ENCODE data around the gene RNF144A.
A peak's percentile ranks its signal among the peaks of the same experiment; 100 is the strongest.
"Not testable (repeated sequence)": the region's sequence is repeated elsewhere in the genome, so short reads cannot be mapped to it uniquely, and the experiment has no call there.

Gene RNF144A

GRCh38 chr2:6885968-6886367 is 31.2 kb upstream of the RNF144A start:
- H3K4me3 ChIP-seq (ENCODE audit: control insufficient read depth, low read depth, low read length), result no peak overlapping the region
- DNase-seq (ENCODE audit: low read depth), result no peak
- TF ChIP-seq CTCF (IDR thresholded peaks at IDR 0.05; ENCODE audit: control insufficient read depth, insufficient read depth, low read depth, low read length, missing control alignments), result no peak

- DNase-seq (ENCODE audit: low read depth), result no peak
- H3K4me3 ChIP-seq (ENCODE audit: control insufficient read depth, low read depth, low read length), result no peak overlapping the region
- TF ChIP-seq CTCF (IDR thresholded peaks at IDR 0.05; ENCODE audit: control insufficient read depth, insufficient read depth, low read depth, low read length, missing control alignments), result no peak
These were observed 29.4 kb upstream of the RNF144A start for GRCh38 chr2:6887751-6888192.

- DNase-seq (ENCODE audit: low read depth), result no peak
- no peak for TF ChIP-seq CTCF (IDR thresholded peaks at IDR 0.05; ENCODE audit: control insufficient read depth, insufficient read depth, low read depth, low read length, missing control alignments)
- H3K4me3 ChIP-seq (ENCODE audit: control insufficient read depth, low read depth, low read length), result no peak overlapping the region
These were observed 28.5 kb upstream of the RNF144A start for GRCh38 chr2:6888724-6889123.

- no peak for TF ChIP-seq CTCF (IDR thresholded peaks at IDR 0.05; ENCODE audit: control insufficient read depth, insufficient read depth, low read depth, low read length, missing control alignments)
- no peak overlapping the region for H3K4me3 ChIP-seq (ENCODE audit: control insufficient read depth, low read depth, low read length)
- DNase-seq (ENCODE audit: low read depth), result no peak
These were observed 23.2 kb upstream of the RNF144A start for GRCh38 chr2:6893876-6894482.

- peak; percentile 5 for DNase-seq (ENCODE audit: low read depth)
- H3K4me3 ChIP-seq (ENCODE audit: control insufficient read depth, low read depth, low read length), result no peak overlapping the region
- TF ChIP-seq CTCF (IDR thresholded peaks at IDR 0.05; ENCODE audit: control insufficient read depth, insufficient read depth, low read depth, low read length, missing control alignments), result peak; percentile 36
These were observed 20.1 kb upstream of the RNF144A start for GRCh38 chr2:6896930-6897759.

GRCh38 chr2:6902581-6902980 is 14.6 kb upstream of the RNF144A start:
- not testable (repeated sequence) for DNase-seq (ENCODE audit: low read depth); H3K4me3 ChIP-seq (ENCODE audit: control insufficient read depth, low read depth, low read length)

- TF ChIP-seq CTCF (IDR thresholded peaks at IDR 0.05; ENCODE audit: control insufficient read depth, insufficient read depth, low read depth, low read length, missing control alignments), result no peak
- DNase-seq (ENCODE audit: low read depth), result no peak
- H3K4me3 ChIP-seq (ENCODE audit: control insufficient read depth, low read depth, low read length), result no peak overlapping the region
These were observed 11.5 kb upstream of the RNF144A start for GRCh38 chr2:6905668-6906067.

Data from AG09309 (cell line).